HG03469 (cell line): ENCODE results near the gene MBD5.

ENCODE experiments used
- ATAC-seq: cut with Tn5 transposase; IDR thresholded peaks from one replicate; pipeline ENCODE4 v1.9.1; 2021; ENCODE audit warnings: mild to moderate bottlenecking, moderate library complexity, moderate number of reproducible peaks; ENCODE audit not compliant: unreplicated experiment

The MBD5 gene

GRCh38 chr2:148447877-148448276 lies 427.0 kb downstream of the MBD5 start:
- no peak for ATAC-seq

GRCh38 chr2:148450531-148450930 lies 429.6 kb downstream of the MBD5 start:
- no peak for ATAC-seq

- no peak for ATAC-seq
These were observed 430.2 kb downstream of the MBD5 start for GRCh38 chr2:148451046-148451445.

- no peak for ATAC-seq
These were observed 434.9 kb downstream of the MBD5 start for GRCh38 chr2:148455791-148456190.

- ATAC-seq = no peak
These were observed 437.3 kb downstream of the MBD5 start for GRCh38 chr2:148458171-148458570.

- no peak for ATAC-seq
These were observed 438.5 kb downstream of the MBD5 start for GRCh38 chr2:148459377-148459778.

- no peak for ATAC-seq
These were observed 441.0 kb downstream of the MBD5 start for GRCh38 chr2:148461876-148462275.

GRCh38 chr2:148475626-148476025 lies 454.7 kb downstream of the MBD5 start:
- no peak for ATAC-seq

- ATAC-seq = no peak
These were observed 458.5 kb downstream of the MBD5 start for GRCh38 chr2:148479398-148479797.

- ATAC-seq = no peak
These were observed 462.8 kb downstream of the MBD5 start for GRCh38 chr2:148483665-148484064.

- no peak for ATAC-seq
These were observed 463.2 kb downstream of the MBD5 start for GRCh38 chr2:148484066-148484465.

GRCh38 chr2:148486655-148487054 lies 465.8 kb downstream of the MBD5 start:
- no peak for ATAC-seq

GRCh38 chr2:148487439-148487838 lies 466.5 kb downstream of the MBD5 start:
- no peak for ATAC-seq

- ATAC-seq = no peak
These were observed 470.0 kb downstream of the MBD5 start for GRCh38 chr2:148490840-148491439.

GRCh38 chr2:148493822-148494563 lies 473.1 kb downstream of the MBD5 start:
- ATAC-seq = no peak

- ATAC-seq = no peak
These were observed 474.7 kb downstream of the MBD5 start for GRCh38 chr2:148495586-148495985.

- ATAC-seq = no peak
These were observed 480.7 kb downstream of the MBD5 start for GRCh38 chr2:148501545-148501944.

- no peak for ATAC-seq
These were observed 482.6 kb downstream of the MBD5 start for GRCh38 chr2:148503516-148503915.

GRCh38 chr2:148507970-148508369 lies 487.1 kb downstream of the MBD5 start:
- no peak for ATAC-seq

- no peak for ATAC-seq
These were observed 488.0 kb downstream of the MBD5 start for GRCh38 chr2:148508878-148509287.

GRCh38 chr2:148509288-148509902 lies 488.5 kb downstream of the MBD5 start:
- ATAC-seq = peak; percentile 99

GRCh38 chr2:148511883-148512282 lies 491.0 kb downstream of the MBD5 start:
- ATAC-seq = no peak
